ENCODE measurements around the gene ANKRD9. TPM values are rescaled to one million over a fixed set of nuclear protein-coding genes. Genes with fewer than 3 reads are reported as not detected.
"Not testable (repeated sequence)": the region's sequence is repeated elsewhere in the genome, so short reads cannot be mapped to it uniquely, and the experiment has no call there.

ANKRD9 gene
- polyA plus RNA-seq, 1 donor from 2014 or later: 1.5 TPM

- Histone ChIP-seq H3K27ac (ENCODE audit: low read length) (no peak overlapping the region), H3F3A (ENCODE audit: insufficient read depth, low read length, poor library complexity, severe bottlenecking) (no peaks in the 10 kb centered on the region), H3K79me2 (replicated peaks; ENCODE audit: insufficient read depth, low read length) (no peaks in the 10 kb centered on the region), H3K9me3 (ENCODE audit: low read length) (no peaks in the 10 kb centered on the region), H3K9ac (ENCODE audit: low read length) (no peak overlapping the region), H4K20me1 (ENCODE audit: insufficient read depth) (no peaks in the 10 kb centered on the region), H2AFZ (ENCODE audit: low read depth, low read length) (no peak overlapping the region), H3K9me2 (ENCODE audit: insufficient read depth, low read length) (no peaks in the 10 kb centered on the region), H3K4me2 (ENCODE audit: low read length) (no peak overlapping the region), H3K36me3 (ENCODE audit: insufficient read depth, low read length) (no peaks in the 10 kb centered on the region), H3K27me3 (ENCODE audit: insufficient read depth, low read depth, low read length) (peaks cover 18% of the 10 kb centered on the region), H3K4me3 (ENCODE audit: low read length) (no peak overlapping the region)
- TF ChIP-seq CTCF (IDR thresholded peaks at IDR 0.05; ENCODE audit: poor library complexity, severe bottlenecking) (no peak), MXI1 (conservative IDR thresholded peaks at IDR 0.05; ENCODE audit: poor library complexity, severe bottlenecking) (no peak), EZH2 (IDR thresholded peaks at IDR 0.05; ENCODE audit: borderline replicate concordance, insufficient read depth, low read length, poor library complexity, severe bottlenecking) (no peak), RAD21 (conservative IDR thresholded peaks at IDR 0.05) (no peak)
These were observed 32.2 kb upstream of the ANKRD9 start for GRCh38 chr14:102541771-102542170.

- H3K4me2 ChIP-seq (ENCODE audit: low read length); H3K9me2 ChIP-seq (ENCODE audit: insufficient read depth, low read length); H3K9ac ChIP-seq (ENCODE audit: low read length); H3K36me3 ChIP-seq (ENCODE audit: insufficient read depth, low read length); H2AFZ ChIP-seq (ENCODE audit: low read depth, low read length); H3K9me3 ChIP-seq (ENCODE audit: low read length); H3K79me2 ChIP-seq (replicated peaks; ENCODE audit: insufficient read depth, low read length); H3F3A ChIP-seq (ENCODE audit: insufficient read depth, low read length, poor library complexity, severe bottlenecking); H3K27ac ChIP-seq (ENCODE audit: low read length); H3K4me3 ChIP-seq (ENCODE audit: low read length); H4K20me1 ChIP-seq (ENCODE audit: insufficient read depth): not testable (repeated sequence)
- peaks cover 18% of the 10 kb centered on the region for H3K27me3 ChIP-seq (ENCODE audit: insufficient read depth, low read depth, low read length)
These were observed 31.5 kb upstream of the ANKRD9 start for GRCh38 chr14:102541029-102541491.

- Histone ChIP-seq H3K79me2 (replicated peaks; ENCODE audit: insufficient read depth, low read length) (no peaks in the 10 kb centered on the region), H3K9me2 (ENCODE audit: insufficient read depth, low read length) (no peaks in the 10 kb centered on the region), H2AFZ (ENCODE audit: low read depth, low read length) (no peak overlapping the region), H3F3A (ENCODE audit: insufficient read depth, low read length, poor library complexity, severe bottlenecking) (no peaks in the 10 kb centered on the region), H3K27ac (ENCODE audit: low read length) (no peak overlapping the region), H3K9ac (ENCODE audit: low read length) (no peak overlapping the region), H4K20me1 (ENCODE audit: insufficient read depth) (no peaks in the 10 kb centered on the region), H3K9me3 (ENCODE audit: low read length) (no peaks in the 10 kb centered on the region), H3K27me3 (ENCODE audit: insufficient read depth, low read depth, low read length) (peaks cover 13% of the 10 kb centered on the region), H3K36me3 (ENCODE audit: insufficient read depth, low read length) (no peaks in the 10 kb centered on the region), H3K4me2 (ENCODE audit: low read length) (no peak overlapping the region), H3K4me3 (ENCODE audit: low read length) (no peak overlapping the region)
- TF ChIP-seq RAD21 (conservative IDR thresholded peaks at IDR 0.05) (no peak), SMC3 (conservative IDR thresholded peaks at IDR 0.05; ENCODE audit: poor library complexity) (no peak), REST (IDR thresholded peaks at IDR 0.05; ENCODE audit: borderline replicate concordance) (no peak), TAF1 (IDR thresholded peaks at IDR 0.05; ENCODE audit: low read depth) (no peak), CTCF (IDR thresholded peaks at IDR 0.05; ENCODE audit: poor library complexity, severe bottlenecking) (no peak), EP300 (conservative IDR thresholded peaks at IDR 0.05; ENCODE audit: poor library complexity, severe bottlenecking) (no peak), POLR2AphosphoS5 (IDR thresholded peaks at IDR 0.05) (no peak), MXI1 (conservative IDR thresholded peaks at IDR 0.05; ENCODE audit: poor library complexity, severe bottlenecking) (no peak), EZH2 (IDR thresholded peaks at IDR 0.05; ENCODE audit: borderline replicate concordance, insufficient read depth, low read length, poor library complexity, severe bottlenecking) (no peak)
These were observed 30.9 kb upstream of the ANKRD9 start for GRCh38 chr14:102540315-102541028.

Measured in neural cell (in vitro differentiated cells).